Kidney epithelial cell (primary cell): ENCODE measurements around the gene ALDH3B2. TPM values are rescaled to one million over a fixed set of nuclear protein-coding genes. Genes with fewer than 3 reads are reported as not detected.
"Not testable (repeated sequence)": the region's sequence is repeated elsewhere in the genome, so short reads cannot be mapped to it uniquely, and the experiment has no call there.

ENCODE experiments used
- DNase-seq: peaks from one replicate; pipeline ENCODE4 v3.0.0-alpha.2; 2010; ENCODE audit warnings: low read depth
- H3K27me3 ChIP-seq: 2 replicates; pipeline ENCODE4 v1.6.0; 2011; ENCODE audit warnings: low read length; ENCODE audit not compliant: control insufficient read depth, insufficient read depth
- H3K36me3 ChIP-seq: 2 replicates; pipeline ENCODE4 v1.5.1; 2011; ENCODE audit warnings: low read length; ENCODE audit not compliant: control insufficient read depth, insufficient read depth
- H3K4me3 ChIP-seq: 2 replicates; pipeline ENCODE4 v1.5.1; 2011; ENCODE audit warnings: low read depth, mild to moderate bottlenecking, control low read depth, low read length
- CTCF ChIP-seq: IDR thresholded peaks from 2 replicates; pipeline ENCODE4 v1.5.1; 2011; ENCODE audit warnings: mild to moderate bottlenecking, moderate library complexity, low read length, control low read depth, inconsistent platforms; ENCODE audit not compliant: insufficient read depth, poor library complexity, severe bottlenecking
- total RNA-seq: library from RNA; depleted of rRNA; stranded (reverse); fragments of >200 nt; gene quantifications from 2 replicates; pipeline ENCODE4 v1.2.3, GENCODE V29; 2015

The ALDH3B2 gene
- total RNA-seq, 1 donor from 2014 or later = 0.13 TPM

DNA sequence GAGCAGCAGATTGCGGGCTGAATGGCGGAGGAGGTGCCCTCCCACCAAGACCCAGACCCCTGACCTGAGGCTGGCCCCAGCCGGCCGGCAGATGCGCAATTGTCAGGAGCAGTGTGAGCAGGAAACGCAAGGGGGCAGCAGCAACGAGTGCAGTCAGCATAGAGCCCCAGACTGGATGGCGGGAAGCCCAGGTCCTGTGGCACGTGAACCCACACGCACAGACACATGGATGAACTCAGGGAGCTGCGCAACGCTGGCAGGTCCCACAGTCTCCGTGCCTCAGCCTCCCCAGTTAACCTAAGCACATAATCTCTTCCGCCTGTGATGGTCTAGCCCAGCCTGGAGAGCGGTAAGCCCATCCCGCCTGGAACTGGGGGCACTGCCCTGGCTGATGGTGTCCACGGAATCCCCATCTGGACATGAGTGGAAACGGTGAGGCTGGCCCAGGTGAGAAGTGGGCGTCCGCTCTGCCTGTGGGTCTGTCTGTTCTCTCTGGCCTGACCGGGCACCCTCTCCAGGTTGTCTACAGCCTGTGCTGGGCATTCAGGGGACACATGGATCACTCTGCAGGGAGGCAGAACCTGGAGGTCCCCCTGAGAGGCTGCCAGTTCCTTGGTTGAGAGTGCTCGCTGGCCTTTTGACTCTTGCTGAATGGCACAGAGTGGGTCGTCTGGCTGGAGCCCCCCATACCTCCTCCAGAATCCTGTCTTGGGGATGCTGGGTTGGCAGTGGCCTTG is 34.2 kb downstream of the ALDH3B2 start:
- TF ChIP-seq CTCF = peak; percentile 69
- no peak for DNase-seq
- Histone ChIP-seq H3K36me3 (no peaks in the 10 kb centered on the region), H3K4me3 (no peak overlapping the region), H3K27me3 (peaks cover 20% of the 10 kb centered on the region)

DNA sequence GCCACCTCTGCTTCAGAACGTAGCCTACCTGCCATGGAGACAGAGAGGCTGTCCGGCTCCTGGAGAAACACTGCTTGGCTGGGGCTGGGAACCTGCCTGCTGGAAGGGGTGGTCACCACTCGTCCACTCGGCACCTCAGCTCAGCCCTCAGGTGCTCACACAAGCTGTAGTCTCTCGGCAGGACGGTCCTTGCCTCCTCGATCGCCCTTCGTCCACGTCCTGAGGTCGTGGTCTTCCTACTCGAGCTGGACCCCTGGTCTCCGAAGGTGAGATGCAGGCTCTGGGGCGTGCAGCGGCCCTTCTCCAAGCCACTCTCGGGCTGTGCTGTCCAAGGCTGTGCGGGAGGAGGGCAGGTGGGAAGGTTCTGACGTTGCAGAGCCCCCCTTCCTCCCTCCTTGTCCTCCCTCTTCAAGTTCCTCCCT is 35.0 kb downstream of the ALDH3B2 start, which contains the start of gene TBX10:
Gene TBX10 (minus strand): TSS at position 326 of the 422 bp plus-strand sequence. CDS start 291 bp downstream, at position 35.
- no peak for DNase-seq
- peaks cover 23% of the 10 kb centered on the region for H3K27me3 ChIP-seq

DNA sequence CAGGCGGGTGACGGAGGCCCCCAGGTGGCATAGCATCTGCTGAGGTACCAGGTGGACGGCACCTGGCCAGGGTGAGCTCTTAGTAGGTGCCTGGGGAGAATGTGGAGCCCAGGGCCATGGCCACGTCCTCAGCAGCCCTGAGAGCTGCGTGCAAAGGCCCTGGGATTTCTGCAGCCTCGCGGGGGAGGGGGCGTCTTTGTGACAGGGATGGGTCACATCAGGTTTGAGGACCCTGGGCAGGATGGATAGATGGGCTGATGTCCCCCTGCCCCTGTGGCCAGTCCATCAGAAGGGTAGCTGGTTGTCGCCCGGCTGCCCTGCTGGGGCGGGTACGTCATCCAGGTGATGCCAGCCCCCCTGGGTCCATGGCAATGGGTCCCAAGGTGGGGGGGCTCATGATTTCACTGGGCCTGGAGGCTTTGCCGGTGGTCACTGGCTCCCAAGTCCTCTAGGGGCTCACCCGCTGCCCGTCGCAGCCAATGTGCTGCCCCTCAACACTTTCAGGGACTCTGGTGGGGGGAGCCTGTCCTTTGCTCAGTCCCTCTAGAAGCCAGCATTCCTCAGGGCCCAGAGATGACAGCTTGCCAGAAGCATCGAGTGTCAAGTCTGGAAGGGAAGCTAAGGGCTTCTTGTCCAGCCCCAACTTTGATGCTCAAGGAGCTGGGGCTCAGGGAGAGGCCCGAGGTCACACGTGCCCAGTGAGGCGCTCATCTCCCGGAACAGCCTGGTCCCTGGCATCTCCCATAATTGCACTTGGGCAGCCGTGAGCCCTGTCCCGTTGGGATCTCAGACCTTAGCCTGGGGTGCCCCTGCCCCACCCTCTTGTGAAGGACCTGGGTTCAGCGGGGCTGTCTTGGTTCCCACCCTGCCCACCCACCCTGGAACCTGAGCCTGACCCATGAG is 35.6 kb downstream of the ALDH3B2 start:
- H3K36me3 ChIP-seq = no peaks in the 10 kb centered on the region
- no peak for DNase-seq
- H3K27me3 ChIP-seq = peaks cover 27% of the 10 kb centered on the region
- H3K4me3 ChIP-seq = no peak overlapping the region
- no peak for TF ChIP-seq CTCF

More for the DNA sequence above, 35.0 kb downstream of the ALDH3B2 start, which contains the start of gene TBX10:
- Histone ChIP-seq H3K36me3 (no peaks in the 10 kb centered on the region), H3K4me3 (no peak within 1 kb of the TSS)
- no peak for TF ChIP-seq CTCF

GRCh38 chr11:67637441-67637840 is 37.0 kb downstream of the ALDH3B2 start:
- peaks cover 27% of the 10 kb centered on the region for H3K27me3 ChIP-seq
- H3K4me3 ChIP-seq, H3K36me3 ChIP-seq, DNase-seq: not testable (repeated sequence)

DNA sequence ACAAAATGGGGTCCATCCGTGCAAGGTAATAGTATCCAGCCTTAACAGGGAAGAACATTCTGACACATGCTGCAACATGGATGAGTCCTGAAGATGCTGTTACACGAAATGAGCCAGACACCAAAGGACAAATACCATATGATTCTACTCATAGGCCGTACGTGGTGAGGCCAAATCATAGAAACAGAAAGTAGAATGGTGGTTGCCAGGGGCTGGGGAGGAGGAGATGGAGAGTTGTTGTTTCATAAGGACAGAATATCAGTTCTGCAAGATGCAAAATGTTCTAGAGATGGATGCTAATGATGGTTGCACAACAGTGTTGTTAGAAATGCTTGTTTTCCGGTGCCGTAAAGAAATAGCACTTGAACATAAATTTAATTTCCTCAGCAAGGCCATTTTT is 37.5 kb downstream of the ALDH3B2 start:
- H3K4me3 ChIP-seq = no peak overlapping the region
- no peak for TF ChIP-seq CTCF
- H3K36me3 ChIP-seq = no peaks in the 10 kb centered on the region
- no peak for DNase-seq
- peaks cover 27% of the 10 kb centered on the region for H3K27me3 ChIP-seq

GRCh38 chr11:67635231-67635521 is 39.2 kb downstream of the ALDH3B2 start:
- TF ChIP-seq CTCF = no peak

More at GRCh38 chr11:67635231-67635521, 39.2 kb downstream of the ALDH3B2 start:
- Histone ChIP-seq H3K27me3 (peaks cover 18% of the 10 kb centered on the region), H3K4me3 (no peak overlapping the region), H3K36me3 (no peaks in the 10 kb centered on the region)
- DNase-seq = no peak
